GM18505 (cell line): ENCODE measurements around the gene CEPT1.

Experiments
- ATAC-seq: cut with Tn5 transposase; IDR thresholded peaks from one replicate; pipeline ENCODE4 v1.9.1; 2021; ENCODE audit not compliant: unreplicated experiment
- POLR2A ChIP-seq: IDR thresholded peaks from 4 replicates; pipeline ENCODE4 v1.6.1; 2011; ENCODE audit warnings: borderline replicate concordance; ENCODE audit not compliant: insufficient read depth, insufficient read length; ENCODE audit errors: extremely low read depth

The CEPT1 gene

GRCh38 chr1:111227434-111227833, 87.4 kb downstream of the CEPT1 start, which contains the start of gene CHI3L2:
TSS of gene CHI3L2 (plus strand) at chr1:111227713. CDS start at chr1:111227730, 17 bp downstream.
- ATAC-seq, result no peak
- no peak for TF ChIP-seq POLR2A

DNA sequence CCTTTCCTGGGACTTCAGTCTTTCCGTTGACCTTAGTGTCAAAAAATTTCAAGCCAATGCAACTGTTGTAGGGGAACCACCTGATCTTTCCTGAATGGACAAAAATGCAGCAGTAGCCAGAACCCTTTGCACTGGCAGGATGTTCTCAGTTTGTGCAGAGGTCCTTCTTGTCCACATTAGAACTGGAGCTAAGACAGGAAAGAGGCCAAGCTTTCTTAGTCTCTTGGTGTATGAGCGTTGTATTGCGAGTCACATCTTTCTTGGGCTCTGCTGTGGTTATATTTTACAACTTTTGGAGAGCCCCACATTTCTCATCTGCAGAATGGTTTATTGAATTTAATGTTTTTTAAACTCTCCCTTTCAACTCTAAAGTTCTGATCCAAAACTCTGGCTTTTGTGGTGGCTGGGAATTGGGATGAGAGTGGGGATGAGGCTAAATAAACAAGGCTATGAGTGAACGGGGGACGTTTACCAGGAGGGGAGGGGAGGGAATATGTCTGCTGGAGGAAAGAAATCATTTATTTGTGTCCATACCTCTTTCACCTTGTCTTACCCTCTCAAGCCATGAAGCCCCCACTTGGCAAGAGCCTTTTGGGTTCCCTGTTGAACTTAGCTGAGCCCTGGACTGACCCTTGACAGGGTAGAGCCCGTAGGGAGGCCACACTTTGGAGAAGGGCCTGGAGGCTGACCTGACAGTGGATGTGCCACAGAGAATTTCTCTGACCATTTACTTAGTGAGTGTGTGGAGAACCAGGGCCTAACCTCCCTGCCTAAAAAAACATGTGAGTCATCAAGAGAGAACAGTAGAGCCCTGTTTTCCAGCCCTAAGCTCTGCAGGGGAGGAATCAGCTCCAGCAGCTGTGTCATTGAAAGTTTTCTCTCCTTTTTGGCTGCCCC, 88.1 kb downstream of the CEPT1 start:
- ATAC-seq, result no peak
- TF ChIP-seq POLR2A, result no peak

DNA sequence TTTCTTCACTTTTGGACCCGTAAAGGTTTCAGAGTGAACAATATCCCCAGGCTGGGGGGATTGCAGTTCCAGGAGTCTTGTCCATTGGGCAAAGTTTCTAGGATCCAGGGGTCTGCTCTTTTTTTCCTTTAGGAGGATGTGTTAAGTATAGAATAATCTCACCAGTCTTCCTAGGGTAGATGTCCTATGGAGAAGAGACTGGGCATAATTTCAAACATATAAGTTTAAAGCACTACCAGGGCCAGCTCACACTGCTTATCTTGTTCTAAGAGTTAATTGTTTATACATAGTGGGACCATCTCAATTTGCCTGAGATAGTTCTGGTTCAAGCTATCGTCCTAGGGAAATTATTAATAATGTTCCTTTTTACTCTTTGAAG, 88.7 kb downstream of the CEPT1 start:
- ATAC-seq, result no peak
- TF ChIP-seq POLR2A, result no peak

GRCh38 chr1:111232134-111232533, 92.1 kb downstream of the CEPT1 start:
- ATAC-seq, result no peak
- no peak for TF ChIP-seq POLR2A

GRCh38 chr1:111234258-111234657, 94.2 kb downstream of the CEPT1 start:
- ATAC-seq, result no peak
- no peak for TF ChIP-seq POLR2A
